Heart right ventricle (tissue), 16 donors: ENCODE results near the gene OCA2. TPM values are rescaled to one million over a fixed set of nuclear protein-coding genes. Genes with fewer than 3 reads are reported as not detected.

Experiments
- ATAC-seq, 8 donors: fragments of 200-7000 bp; cut with Tn5 transposase; one replicate each; pipeline ENCODE4 v1.9.1; 2020; ENCODE audit warnings: mild to moderate bottlenecking in 8 of 8, moderate library complexity in 8 of 8, moderate number of reproducible peaks in 1 of 8
- DNase-seq, 2 donors: peaks; one replicate each; pipeline ENCODE4 v3.0.0-alpha.2; 2020
- H3K27ac ChIP-seq, 10 donors: fragments of 200-600 bp; sonication (generic) in 2 of 10; one replicate each; pipeline versions ENCODE4 v1.5.0 to v1.8.0; 2020 to 2022; ENCODE audit warnings: mild to moderate bottlenecking in 3 of 10
- H3K27me3 ChIP-seq, 7 donors: fragments of 200-600 bp; one replicate each; pipeline ENCODE4 v1.8.0; 2021 to 2022; ENCODE audit warnings: mild to moderate bottlenecking in 2 of 7
- H3K36me3 ChIP-seq, 9 donors: fragments of 200-600 bp; sonication (generic) in 1 of 9; one replicate each; pipeline versions ENCODE4 v1.5.0 to v1.8.0; 2020 to 2022; ENCODE audit warnings: mild to moderate bottlenecking in 2 of 9
- H3K4me1 ChIP-seq, 9 donors: fragments of 200-600 bp; sonication (generic) in 1 of 9; one replicate each; pipeline versions ENCODE4 v1.5.0 to v1.8.0; 2020 to 2022; ENCODE audit warnings: mild to moderate bottlenecking in 4 of 9
- H3K4me3 ChIP-seq, 10 donors: fragments of 200-600 bp; sonication (generic) in 2 of 10; one replicate each; pipeline versions ENCODE4 v1.5.0 to v1.8.0; 2020 to 2022; ENCODE audit warnings: mild to moderate bottlenecking in 7 of 10, moderate library complexity in 2 of 10
- H3K9me3 ChIP-seq, 11 donors: fragments of 200-600 bp in 10 of 11; sonication (generic) in 2 of 11; one replicate each; pipeline versions ENCODE4 v1.5.0 to v1.8.0; 2013 to 2022; ENCODE audit warnings: mild to moderate bottlenecking in 2 of 11, control low read depth in 1 of 11, moderate library complexity in 1 of 11
- CTCF ChIP-seq, 9 donors: fragments of 200-600 bp; sonication (generic) in 2 of 9; IDR thresholded peaks; one replicate each; pipeline versions ENCODE4 v1.5.0 to v1.8.0; 2021 to 2022; ENCODE audit warnings: antibody characterized with exemption in 9 of 9, mild to moderate bottlenecking in 5 of 9, moderate library complexity in 1 of 9
- WGBS, 2 donors: extraction: QIAGEN DNeasy Blood & Tissue Kit; methylation state at CpG; one replicate each; pipeline ENCODE4 v1.1.7; 2013; ENCODE audit warnings: inconsistent platforms in 1 of 2; 5-methylcytosine and 5-hydroxymethylcytosine counted together
- intact Hi-C, 10 donors: fragments of 100-400 bp; cut with DNase I; formaldehyde crosslinking; loops; one replicate each; pipeline versions ENCODE4 v1.11.1 to v1.14.2; 2022
- polyA plus RNA-seq, 2 donors: library from polyadenylated mRNA; stranded (reverse); fragments of 200-250 nt; gene quantifications; one replicate each; pipeline ENCODE4 v1.2.3, GENCODE V29; 2013
- total RNA-seq, 10 donors: library from RNA; stranded (reverse); fragmentation: NEBNext Ultra II Directional in 3 of 10; extraction: Animal tissue kit (Norgen Biotek cat#: 25700) in 3 of 10; gene quantifications; one replicate each; pipeline versions ENCODE4 v1.2.1 to v1.2.4, GENCODE V29; 2021 to 2023
- donor health status: Arrhythmogenic right ventricular cardiomyopathy.
- donor health status: ischemic (EF 13 %, LVEDD 7.1; RV severe dilation, severe dysfunction).
- donor health status: healthy with polysubstance abuse.
- donor health status: DM: no; HTN: yes; CAD: no.
- donor health status: DM: no; HTN: no; CAD: no.
- donor health status: ischemic (EF 25% LVEDD 6.9; RV normal size, moderate dysfunction).
- donor health status: ischemic (EF 25% LVEDD 5.7; RV mildly dilated, moderate dysfunction).
- donor health status: healthy.
- donor health status: DM: yes; HTN: yes; CAD: no.
- donor health status: Ischemic cardiomyopathy.
- donor health status: ischemic (EF 35%, LVEDD 5.7; RV mildly dilated, moderate dysfunction).
- donor health status: nonischemic (EF 11% LVEDD 7.7; RV severe dilation, severe dysfunction).
- donor health status: DM: yes; HTN: yes; CAD: no.
- donor health status: PGD.
- donor health status: ischemic (EF 29% LVEDD 5.4; RV normal size, mild dysfunction).
- donor health status: nonischemic (EF 23%, LVEDD 6.1; RV moderate dilation, normal function).

Gene OCA2
- total and polyA plus RNA-seq, 12 donors: 0.04 to 0.32 (median 0.17) TPM; not detected in 6

- intact Hi-C loops: no loop called here
These were observed 342.1 kb downstream of the OCA2 start for GRCh38 chr15:27757052-27757451.

DNA sequence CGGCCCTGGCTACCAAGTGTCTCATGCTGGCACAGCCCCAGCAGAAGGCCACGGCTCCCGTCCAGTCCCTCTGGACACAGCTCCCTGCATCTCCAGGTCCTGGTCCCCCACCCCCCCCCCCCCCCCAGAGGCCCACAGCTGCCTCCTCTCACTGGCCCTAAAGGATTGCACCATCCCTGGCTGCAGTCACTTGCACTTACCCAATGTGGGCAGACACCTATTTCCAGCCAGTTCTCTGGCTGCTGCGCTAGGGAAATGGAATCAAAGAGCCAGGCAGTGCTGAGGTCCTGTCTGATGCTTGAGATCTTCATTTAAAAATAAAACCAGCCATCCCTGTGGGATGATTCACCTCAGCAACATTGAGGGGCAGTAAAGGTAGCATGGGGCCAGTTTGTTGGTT, 346.4 kb downstream of the OCA2 start:
- Histone ChIP-seq H3K4me1 (no peaks in the 10 kb centered on the region), H3K27me3 (peaks cover 0 to 4% (median 0%) of the 10 kb centered on the region in 7 donors), H3K36me3 (no peaks in the 10 kb centered on the region), H3K9me3 (peaks cover 0 to 6% (median 0%) of the 10 kb centered on the region in 11 donors), H3K4me3 (no peak overlapping the region), H3K27ac (no peak overlapping the region)
- intact Hi-C loops: no loop called here
- no peak for DNase-seq
- TF ChIP-seq CTCF (IDR thresholded peaks at IDR 0.05): no peak
- no peak for ATAC-seq
- WGBS, 2 donors: 67 to 72% methylated on average over 4 of the region's 4 CpGs

More at GRCh38 chr15:27757052-27757451, 342.1 kb downstream of the OCA2 start:
- no peak for TF ChIP-seq CTCF (IDR thresholded peaks at IDR 0.05)
- no peak overlapping the region for H3K4me3 ChIP-seq
- ATAC-seq (no peak), DNase-seq (no peak)
- H3K9me3 ChIP-seq: peaks cover 0 to 6% (median 0%) of the 10 kb centered on the region in 11 donors
- H3K27me3 ChIP-seq: peaks cover 0 to 4% (median 0%) of the 10 kb centered on the region in 7 donors
- H3K27ac ChIP-seq: no peak overlapping the region
- no peaks in the 10 kb centered on the region for H3K36me3 ChIP-seq
- 61 to 66% methylated on average over 1 of the region's 1 CpG for WGBS, 2 donors
- H3K4me1 ChIP-seq: no peaks in the 10 kb centered on the region

GRCh38 chr15:27747997-27748396, 351.1 kb downstream of the OCA2 start:
- no peak overlapping the region for H3K27ac ChIP-seq
- H3K9me3 ChIP-seq: no peaks in the 10 kb centered on the region
- H3K36me3 ChIP-seq: no peaks in the 10 kb centered on the region
- 92% methylated on average over 2 of the region's 2 CpGs for WGBS, 2 donors
- TF ChIP-seq CTCF (IDR thresholded peaks at IDR 0.05): no peak
- intact Hi-C loops: loop anchor here in 1 of 10 donors (10.0 kb wide), 1 partner anchor 47 kb away; no protein-coding TSS in a partner anchor
- H3K27me3 ChIP-seq: peaks cover 0 to 4% (median 0%) of the 10 kb centered on the region in 7 donors
- H3K4me1 ChIP-seq: no peaks in the 10 kb centered on the region
- no peak for ATAC-seq
- no peak for DNase-seq
- no peak overlapping the region for H3K4me3 ChIP-seq

DNA sequence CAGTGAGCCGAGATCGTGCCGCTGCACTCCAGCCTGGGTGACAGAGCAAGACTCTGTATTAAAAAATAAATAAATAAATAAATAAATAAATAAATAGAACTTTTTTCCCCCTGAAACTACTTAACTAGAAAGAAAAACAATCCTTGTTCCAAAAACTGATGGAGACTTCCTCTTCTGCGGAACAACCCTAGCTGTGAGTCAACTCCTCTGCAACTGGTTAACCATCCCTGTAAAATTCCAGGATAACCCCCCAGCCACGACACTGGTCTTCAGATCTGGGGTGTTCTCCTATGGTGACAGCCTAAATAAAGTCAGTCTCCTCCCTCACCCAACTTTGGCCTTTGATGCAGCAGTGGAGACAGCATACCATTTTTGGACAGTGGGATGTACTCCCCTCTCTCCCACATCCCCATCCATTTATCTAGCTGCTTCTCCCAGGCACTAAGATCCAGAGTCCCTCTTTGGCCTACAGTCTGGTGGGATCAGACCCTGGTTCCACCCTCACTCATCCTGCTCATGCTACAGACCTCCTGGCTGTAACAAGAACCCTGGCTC, 352.6 kb downstream of the OCA2 start:
- H3K4me3 ChIP-seq: no peak overlapping the region
- DNase-seq (no peak), ATAC-seq (no peak)
- intact Hi-C loops: loop anchor here in 1 of 10 donors (10.0 kb wide), 1 partner anchor 48 kb away; no protein-coding TSS in a partner anchor
- no peak for TF ChIP-seq CTCF (IDR thresholded peaks at IDR 0.05)
- no peaks in the 10 kb centered on the region for H3K4me1 ChIP-seq
- H3K27me3 ChIP-seq: peaks cover 0 to 4% (median 0%) of the 10 kb centered on the region in 7 donors
- H3K27ac ChIP-seq: no peak overlapping the region
- no peaks in the 10 kb centered on the region for H3K36me3 ChIP-seq
- H3K9me3 ChIP-seq: no peaks in the 10 kb centered on the region
- 63 to 75% methylated on average over 5 of the region's 5 CpGs for WGBS, 2 donors
